PC-9 (cell line): Measurements from ENCODE around the gene MTMR4. TPM values are rescaled to one million over a fixed set of nuclear protein-coding genes. Genes with fewer than 3 reads are reported as not detected.
A peak's percentile ranks its signal among the peaks of the same experiment; 100 is the strongest.

Experiments used
- BruUV-seq: library from RNA; stranded (reverse); fragments of 400-500 nt; replicated peaks from 2 replicates; lab custom pipeline; 2021; lab: Mats Ljungman, UMichigan
- CTCF ChIA-PET: fragments of 300-600 bp; sonication (Branson Sonifier 250); formaldehyde crosslinking; loops from one replicate; lab custom pipeline; 2022; ENCODE audit warnings: antibody characterized with exemption; lab: Charles Lee
- POLR2A ChIA-PET: fragments of 300-600 bp; sonication (Branson Sonifier 250); formaldehyde crosslinking; loops from one replicate; lab custom pipeline; 2022; ENCODE audit warnings: antibody characterized with exemption; ENCODE audit not compliant: unreplicated experiment; lab: Charles Lee
- DNase-seq, 2 experiments: peaks; one replicate each; pipeline versions ENCODE4 v3.0.0 to v3.0.0-alpha.2; 2015 to 2022; ENCODE audit warnings: mixed read lengths in 1 of 2
- H2AFZ ChIP-seq: fragments of 200-600 bp; sonication (generic); 2 replicates; pipeline ENCODE4 v1.8.1; 2017; ENCODE audit warnings: antibody characterized with exemption
- H3F3A ChIP-seq: fragments of 200-600 bp; sonication (generic); 2 replicates; pipeline ENCODE4 v1.8.1; 2017; ENCODE audit warnings: antibody characterized with exemption, mild to moderate bottlenecking, low read depth; ENCODE audit not compliant: insufficient read depth
- H3K27ac ChIP-seq: fragments of 200-600 bp; sonication (generic); 2 replicates; pipeline ENCODE4 v1.6.1; 2016; ENCODE audit warnings: mixed run types
- H3K27me3 ChIP-seq: fragments of 200-600 bp; sonication (generic); 2 replicates; pipeline ENCODE4 v1.6.1; 2016; ENCODE audit warnings: low read depth, mixed run types; ENCODE audit not compliant: insufficient read depth
- H3K36me3 ChIP-seq: fragments of 200-600 bp; sonication (generic); 2 replicates; pipeline ENCODE4 v1.6.1; 2016; ENCODE audit warnings: low read depth, mixed run types
- H3K4me1 ChIP-seq: fragments of 200-600 bp; sonication (generic); replicated peaks from 2 replicates; pipeline ENCODE4 v1.6.1; 2016; ENCODE audit warnings: mixed run types; ENCODE audit not compliant: insufficient read depth
- H3K4me2 ChIP-seq: fragments of 200-600 bp; sonication (generic); 2 replicates; pipeline ENCODE4 v1.6.1; 2017; ENCODE audit warnings: mixed run types
- H3K4me3 ChIP-seq: fragments of 200-600 bp; sonication (generic); 2 replicates; pipeline ENCODE4 v1.6.1; 2016; ENCODE audit warnings: mixed run types
- H3K79me2 ChIP-seq: fragments of 200-600 bp; sonication (generic); 2 replicates; pipeline ENCODE4 v1.6.1; 2017; ENCODE audit warnings: low read depth, mixed run types
- H3K9me2 ChIP-seq: fragments of 200-600 bp; sonication (generic); 2 replicates; pipeline ENCODE4 v1.8.1; 2017; ENCODE audit warnings: mild to moderate bottlenecking; ENCODE audit not compliant: insufficient read depth
- H3K9me3 ChIP-seq: fragments of 200-600 bp; sonication (generic); 2 replicates; pipeline ENCODE4 v1.8.1; 2016; ENCODE audit warnings: low read depth; ENCODE audit not compliant: insufficient read depth
- H4K20me1 ChIP-seq: fragments of 200-600 bp; sonication (generic); 2 replicates; pipeline ENCODE4 v1.8.1; 2017; ENCODE audit not compliant: insufficient read depth
- EZH2 ChIP-seq: fragments of 200-600 bp; sonication (generic); IDR thresholded peaks from 2 replicates; pipeline ENCODE4 v1.8.0; 2017; ENCODE audit warnings: antibody characterized with exemption, low read depth
- intact Hi-C: fragments of 100-400 bp; cut with micrococcal nuclease; formaldehyde crosslinking; loops from one replicate; pipeline ENCODE4 v1.10.0; 2022; ENCODE audit not compliant: unreplicated experiment
- total RNA-seq: library from RNA; stranded (reverse); gene quantifications from 2 replicates; pipeline ENCODE4 v1.2.3, GENCODE V29; 2021
- TF ChIP-seq, protein P1 (sequence below): fragments of 200-600 bp; sonication (generic); conservative IDR thresholded peaks from 2 replicates; pipeline ENCODE4 v1.6.1; 2017; ENCODE audit warnings: mixed run types, antibody characterized with exemption, mild to moderate bottlenecking, moderate library complexity

MTMR4 gene
- total RNA-seq, 1 experiment from 2014 or later: 35.1 TPM

DNA sequence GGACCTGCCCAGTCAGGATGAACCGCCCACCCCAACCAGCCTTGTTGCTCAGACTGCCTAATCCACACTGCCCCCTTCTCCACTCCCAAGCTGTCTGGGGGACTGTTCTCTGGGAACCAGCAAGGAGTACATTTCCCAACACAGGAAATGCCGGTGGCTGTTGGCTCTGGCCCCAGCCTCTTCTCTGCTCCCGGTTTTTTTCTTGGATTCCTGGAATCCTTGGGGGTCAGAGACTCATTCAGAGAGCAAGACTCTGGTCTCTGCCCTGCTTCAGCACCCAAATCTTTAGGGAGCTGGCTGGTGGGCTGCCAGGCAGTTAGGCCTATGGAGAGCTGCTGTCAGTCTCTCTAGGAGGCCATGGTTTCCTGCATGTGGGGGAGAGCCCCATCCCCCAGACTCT, 10.8 kb upstream of the MTMR4 start:
- TF ChIP-seq EZH2: no peak
- TF ChIP-seq, protein P1, sequence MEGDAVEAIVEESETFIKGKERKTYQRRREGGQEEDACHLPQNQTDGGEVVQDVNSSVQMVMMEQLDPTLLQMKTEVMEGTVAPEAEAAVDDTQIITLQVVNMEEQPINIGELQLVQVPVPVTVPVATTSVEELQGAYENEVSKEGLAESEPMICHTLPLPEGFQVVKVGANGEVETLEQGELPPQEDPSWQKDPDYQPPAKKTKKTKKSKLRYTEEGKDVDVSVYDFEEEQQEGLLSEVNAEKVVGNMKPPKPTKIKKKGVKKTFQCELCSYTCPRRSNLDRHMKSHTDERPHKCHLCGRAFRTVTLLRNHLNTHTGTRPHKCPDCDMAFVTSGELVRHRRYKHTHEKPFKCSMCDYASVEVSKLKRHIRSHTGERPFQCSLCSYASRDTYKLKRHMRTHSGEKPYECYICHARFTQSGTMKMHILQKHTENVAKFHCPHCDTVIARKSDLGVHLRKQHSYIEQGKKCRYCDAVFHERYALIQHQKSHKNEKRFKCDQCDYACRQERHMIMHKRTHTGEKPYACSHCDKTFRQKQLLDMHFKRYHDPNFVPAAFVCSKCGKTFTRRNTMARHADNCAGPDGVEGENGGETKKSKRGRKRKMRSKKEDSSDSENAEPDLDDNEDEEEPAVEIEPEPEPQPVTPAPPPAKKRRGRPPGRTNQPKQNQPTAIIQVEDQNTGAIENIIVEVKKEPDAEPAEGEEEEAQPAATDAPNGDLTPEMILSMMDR: no peak
- H3K27ac ChIP-seq: no peak overlapping the region
- CTCF ChIA-PET: no interaction called here

DNA sequence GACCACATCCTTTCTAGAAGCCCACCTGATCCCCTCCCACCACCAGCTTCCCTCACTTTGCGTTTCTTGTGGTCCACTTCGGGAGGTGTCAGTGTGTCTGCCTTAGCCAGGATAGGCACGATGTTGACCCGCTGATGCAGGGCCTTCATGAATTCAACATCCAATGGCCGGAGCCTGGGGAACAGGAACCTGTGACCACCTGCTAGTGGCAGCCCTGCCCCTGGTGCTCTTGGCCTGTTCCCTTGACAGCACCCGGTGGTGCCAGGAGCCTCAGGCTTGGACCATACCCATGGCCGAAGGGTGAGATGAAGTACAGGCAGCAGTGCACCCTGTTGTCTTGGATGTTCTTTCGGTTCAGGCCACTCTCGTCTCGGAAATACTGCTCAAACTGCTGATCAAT, 7.2 kb upstream of the MTMR4 start:
- ChIA-PET CTCF (no interaction called here), POLR2A (no interaction called here)
- TF ChIP-seq, protein P1: no peak
- no peak for TF ChIP-seq EZH2
- H3K79me2 ChIP-seq: no peaks in the 10 kb centered on the region
- no peak overlapping the region for H2AFZ ChIP-seq
- H3K4me1 ChIP-seq: peaks cover 13% of the 10 kb centered on the region
- no peak overlapping the region for H3K4me2 ChIP-seq
- no TSS peak for BruUV-seq
- H3K36me3 ChIP-seq: no peaks in the 10 kb centered on the region
- intact Hi-C loops: no loop called here
- DNase-seq: no peak
- H4K20me1 ChIP-seq: no peaks in the 10 kb centered on the region
- H3K9me2 ChIP-seq: no peaks in the 10 kb centered on the region
- no peaks in the 10 kb centered on the region for H3K27me3 ChIP-seq
- no peak overlapping the region for H3K4me3 ChIP-seq
- H3K9me3 ChIP-seq: no peaks in the 10 kb centered on the region
- H3K27ac ChIP-seq: no peak overlapping the region
- H3F3A ChIP-seq: peaks cover 20% of the 10 kb centered on the region

More for the DNA sequence above, 10.8 kb upstream of the MTMR4 start:
- Histone ChIP-seq H3K27me3 (no peaks in the 10 kb centered on the region), H3K36me3 (no peaks in the 10 kb centered on the region), H3K4me3 (no peak overlapping the region), H2AFZ (no peak overlapping the region), H3K9me3 (no peaks in the 10 kb centered on the region), H3F3A (no peaks in the 10 kb centered on the region), H3K79me2 (no peaks in the 10 kb centered on the region), H4K20me1 (no peaks in the 10 kb centered on the region), H3K9me2 (no peaks in the 10 kb centered on the region), H3K4me1 (peaks cover 1% of the 10 kb centered on the region; the same call in 1 of the 2 replicates), H3K4me2 (no peak overlapping the region)
- BruUV-seq: no TSS peak
- DNase-seq: no peak
- intact Hi-C loops: no loop called here
- POLR2A ChIA-PET: no interaction called here

DNA sequence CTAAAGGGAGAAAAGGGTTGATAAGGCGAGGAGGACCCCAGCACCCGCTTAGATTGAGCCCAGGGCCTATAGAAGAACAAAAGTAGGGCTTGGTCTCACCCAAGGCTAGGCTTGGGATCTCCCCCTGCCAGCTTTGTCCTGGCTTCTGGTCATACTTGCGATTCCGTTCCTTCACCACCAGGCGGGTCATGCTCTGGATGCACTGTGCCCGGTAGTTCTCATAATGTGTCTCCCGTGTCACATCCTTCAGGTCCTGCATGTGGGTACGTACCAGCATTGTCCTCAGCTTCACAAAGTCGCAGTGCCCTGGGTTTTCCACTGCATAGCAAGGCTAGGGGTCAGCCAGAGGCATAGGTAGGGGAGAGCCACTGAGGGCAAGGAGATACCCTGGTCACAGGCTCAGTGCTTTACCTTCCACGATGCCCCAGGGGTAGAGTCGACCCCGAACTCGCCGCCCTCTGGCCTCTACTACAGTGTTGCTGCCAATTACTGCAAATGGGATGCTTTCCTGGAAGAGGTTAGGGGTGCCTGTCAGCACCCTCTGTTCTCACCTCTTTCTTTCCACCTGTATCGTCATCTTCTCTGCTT, 6.5 kb upstream of the MTMR4 start:
- TF ChIP-seq EZH2: no peak
- TF ChIP-seq, protein P1: peak; percentile 51; the same call in 1 of the 2 replicates
- intact Hi-C loops: no loop called here
- no peak overlapping the region for H3K4me3 ChIP-seq
- H4K20me1 ChIP-seq: no peaks in the 10 kb centered on the region
- H3K9me2 ChIP-seq: no peaks in the 10 kb centered on the region
- CTCF ChIA-PET: no interaction called here
- no TSS peak for BruUV-seq
- no peaks in the 10 kb centered on the region for H3K36me3 ChIP-seq
- POLR2A ChIA-PET: no interaction called here
- peaks cover 16% of the 10 kb centered on the region for H3K4me1 ChIP-seq
- H2AFZ ChIP-seq: no peak overlapping the region
- no peaks in the 10 kb centered on the region for H3K79me2 ChIP-seq
- no peaks in the 10 kb centered on the region for H3K27me3 ChIP-seq
- H3F3A ChIP-seq: peaks cover 25% of the 10 kb centered on the region
- no peak for DNase-seq
- no peak overlapping the region for H3K4me2 ChIP-seq
- no peak overlapping the region for H3K27ac ChIP-seq
- H3K9me3 ChIP-seq: no peaks in the 10 kb centered on the region
